Activated CD4-positive, CD25-positive, alpha-beta regulatory T cell treated with anti-CD3 and anti-CD28 coated beads, Interleukin-2, amount 50 U/mL, for 24 hours (primary cell): ENCODE results near the gene APBB2.

ENCODE experiments used
- ATAC-seq, 2 donors: fragments of 150-1000 bp; cut with Tn5 transposase; one replicate each; pipeline ENCODE4 v1.10.0; 2021; ENCODE audit warnings: mild to moderate bottlenecking in 1 of 2, moderate library complexity in 1 of 2

Gene APBB2

GRCh38 chr4:41133454-41134018, 80.8 kb downstream of the APBB2 start:
- ATAC-seq: no peak

GRCh38 chr4:41132055-41132683, 82.2 kb downstream of the APBB2 start:
- ATAC-seq: no peak

GRCh38 chr4:41129936-41130440, 84.4 kb downstream of the APBB2 start:
- no peak for ATAC-seq

- ATAC-seq: no peak
These were observed 85.1 kb downstream of the APBB2 start for GRCh38 chr4:41129128-41129754.

- no peak for ATAC-seq
These were observed 88.6 kb downstream of the APBB2 start for GRCh38 chr4:41125558-41126311.

- no peak for ATAC-seq
These were observed 89.3 kb downstream of the APBB2 start for GRCh38 chr4:41124916-41125548.

GRCh38 chr4:41122775-41123174, 91.6 kb downstream of the APBB2 start:
- peak in 1 of 2 donors; percentile 13 for ATAC-seq

- no peak for ATAC-seq
These were observed 92.0 kb downstream of the APBB2 start for GRCh38 chr4:41122309-41122708.

GRCh38 chr4:41121906-41122305, 92.4 kb downstream of the APBB2 start:
- no peak for ATAC-seq

GRCh38 chr4:41120297-41121217, 93.8 kb downstream of the APBB2 start:
- no peak for ATAC-seq

- no peak for ATAC-seq
These were observed 94.5 kb downstream of the APBB2 start for GRCh38 chr4:41119867-41120295.

GRCh38 chr4:41111791-41112190, 102.6 kb downstream of the APBB2 start:
- ATAC-seq: no peak

- no peak for ATAC-seq
These were observed 104.3 kb downstream of the APBB2 start for GRCh38 chr4:41110050-41110449.

- peak in 1 of 2 donors; percentile 20 for ATAC-seq
These were observed 105.9 kb downstream of the APBB2 start for GRCh38 chr4:41108481-41108880.

GRCh38 chr4:41106694-41107419, 107.5 kb downstream of the APBB2 start:
- ATAC-seq: no peak

GRCh38 chr4:41106081-41106480, 108.3 kb downstream of the APBB2 start:
- no peak for ATAC-seq

- ATAC-seq: no peak
These were observed 110.2 kb downstream of the APBB2 start for GRCh38 chr4:41104155-41104554.

- ATAC-seq: no peak
These were observed 110.7 kb downstream of the APBB2 start for GRCh38 chr4:41103657-41104056.

GRCh38 chr4:41102414-41103092, 111.8 kb downstream of the APBB2 start:
- ATAC-seq: no peak
